Purkinje cell (primary cell): Measurements from ENCODE around the gene PML. TPM values are rescaled to one million over a fixed set of nuclear protein-coding genes. Genes with fewer than 3 reads are reported as not detected.

Experiments used
- polyA plus RNA-seq: library from polyadenylated mRNA; unstranded; fragments of >200 nt; fragmentation: Nextera tagmentation; gene quantifications from 2 replicates; pipeline ENCODE4 v1.2.1, GENCODE V29; 2014

PML gene
- polyA plus RNA-seq, result 1.5 and 4.8 TPM in 2 replicates

DNA sequence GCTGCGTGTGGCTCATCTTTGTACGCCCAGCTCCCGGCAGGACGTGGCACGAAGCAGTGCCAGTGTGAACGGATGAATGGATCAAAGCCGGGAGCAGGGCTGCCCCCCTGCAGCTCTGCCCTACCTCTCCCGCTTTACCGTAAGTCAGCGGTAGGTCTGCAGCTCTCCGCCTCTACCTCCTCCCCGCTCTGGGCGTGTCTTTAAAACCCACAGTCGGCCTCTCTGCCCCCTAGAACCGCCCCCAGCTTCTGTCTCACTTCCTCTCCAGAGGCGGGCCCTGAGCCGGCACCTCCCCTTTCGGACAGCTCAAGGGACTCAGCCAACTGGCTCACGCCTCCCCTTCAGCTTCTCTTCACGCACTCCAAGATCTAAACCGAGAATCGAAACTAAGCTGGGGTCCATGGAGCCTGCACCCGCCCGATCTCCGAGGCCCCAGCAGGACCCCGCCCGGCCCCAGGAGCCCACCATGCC lies at the start of gene PML:
PML (plus strand) TSS at position 304 of the 471 bp plus-strand sequence; CDS start at position 401, 97 bp downstream.

DNA sequence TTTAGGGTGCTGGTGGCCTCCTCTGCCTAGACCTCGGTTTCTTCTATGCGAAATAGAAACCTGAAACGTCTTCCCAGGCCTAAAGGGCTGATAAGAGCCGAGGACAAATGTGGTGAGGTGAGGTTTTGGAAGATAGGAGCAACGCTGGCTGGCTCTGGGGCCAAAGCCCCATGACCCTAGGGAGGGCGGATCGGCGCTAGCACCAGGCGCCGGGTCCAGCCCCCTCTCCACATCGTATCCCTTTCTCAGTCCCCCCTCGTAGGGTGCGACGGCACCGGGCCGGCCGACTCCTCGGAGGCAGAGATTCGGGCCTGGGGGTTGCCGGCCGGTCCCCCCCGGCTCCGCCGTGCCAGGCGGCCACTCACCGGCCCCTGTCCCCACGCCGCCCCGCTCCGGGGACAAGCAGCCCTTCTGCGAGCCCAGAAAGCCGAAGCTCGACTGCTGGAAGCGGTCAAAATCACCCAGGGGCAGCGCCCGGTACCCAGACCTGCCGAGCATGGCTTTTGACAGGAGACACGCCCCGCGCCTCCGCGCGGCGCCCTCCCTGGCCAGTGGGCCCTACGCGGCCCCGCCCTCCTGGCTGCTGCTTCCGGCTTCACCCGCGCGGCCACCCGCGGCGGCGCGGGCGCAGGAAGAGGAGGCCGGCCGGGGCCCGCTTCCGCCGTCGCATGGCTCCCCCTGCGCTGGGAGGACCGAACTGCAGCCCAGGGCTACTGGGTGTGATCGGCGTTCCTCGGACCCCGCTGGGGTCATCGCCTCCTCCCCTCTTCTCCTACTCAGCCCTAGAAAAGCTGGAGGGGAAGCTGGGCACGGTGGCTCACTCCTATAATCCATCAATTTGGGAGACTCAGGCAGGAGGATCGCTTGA lies 2.6 kb upstream of the PML start, which contains the start of gene STOML1:
STOML1 (minus strand) TSS at position 570 of the 868 bp plus-strand sequence; CDS start at position 498, 72 bp downstream.

DNA sequence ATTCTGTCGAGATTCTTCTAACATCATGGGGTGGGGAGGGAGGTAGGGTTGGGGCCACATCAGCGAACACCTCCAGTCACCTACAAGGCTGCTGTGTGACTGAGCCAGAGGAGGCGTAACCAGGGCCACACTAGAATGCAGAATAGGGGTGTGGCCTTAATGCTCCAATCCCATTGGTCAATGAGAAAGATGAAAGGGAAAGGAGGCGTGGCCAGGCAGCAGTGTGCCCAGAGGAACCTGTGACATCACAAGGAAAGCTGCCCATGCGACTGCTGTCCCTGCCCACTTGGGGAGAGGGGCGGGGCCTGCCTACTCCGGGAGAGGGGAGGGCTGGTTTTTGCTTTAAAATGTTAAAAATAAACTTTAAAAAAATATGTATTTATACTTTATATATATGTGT lies 87.9 kb downstream of the PML start, which contains the start of gene GOLGA6A:
GOLGA6A (minus strand) TSS at position 101 of the 400 bp plus-strand sequence; CDS start at position 60, 41 bp downstream.

Other genes with a start within 250 kb of the PML start
- gene INSYN1, start 241.4 kb upstream of the PML start, polyA plus RNA-seq, result 1.6 and 3.0 TPM in 2 replicates
- not detected in 2 replicates for gene TBC1D21, start 121.2 kb upstream of the PML start, polyA plus RNA-seq
- gene LOXL1, start 68.3 kb upstream of the PML start, polyA plus RNA-seq, result 2.2 TPM in 1 of 2 replicates, not detected in the other
- 4.2 and 8.7 TPM in 2 replicates for gene STOML1, start 2.4 kb upstream of the PML start, polyA plus RNA-seq
- gene GOLGA6A, start 87.8 kb downstream of the PML start, polyA plus RNA-seq, result not detected in 2 replicates
- 0.23 TPM in 1 of 2 replicates, not detected in the other for gene ISLR2, start 135.9 kb downstream of the PML start, polyA plus RNA-seq
- 1.6 and 3.0 TPM in 2 replicates for gene ISLR, start 179.0 kb downstream of the PML start, polyA plus RNA-seq
- gene STRA6, start 208.1 kb downstream of the PML start, polyA plus RNA-seq, result not detected in 2 replicates
- not detected in 2 replicates for gene CCDC33, start 241.6 kb downstream of the PML start, polyA plus RNA-seq